GM10847 (cell line): ENCODE measurements around the gene YJEFN3.

ENCODE experiments used
- POLR2A ChIP-seq: IDR thresholded peaks from 2 replicates; pipeline ENCODE4 v1.6.1; 2011; ENCODE audit not compliant: insufficient read length; ENCODE audit errors: extremely low read depth

YJEFN3 gene

DNA sequence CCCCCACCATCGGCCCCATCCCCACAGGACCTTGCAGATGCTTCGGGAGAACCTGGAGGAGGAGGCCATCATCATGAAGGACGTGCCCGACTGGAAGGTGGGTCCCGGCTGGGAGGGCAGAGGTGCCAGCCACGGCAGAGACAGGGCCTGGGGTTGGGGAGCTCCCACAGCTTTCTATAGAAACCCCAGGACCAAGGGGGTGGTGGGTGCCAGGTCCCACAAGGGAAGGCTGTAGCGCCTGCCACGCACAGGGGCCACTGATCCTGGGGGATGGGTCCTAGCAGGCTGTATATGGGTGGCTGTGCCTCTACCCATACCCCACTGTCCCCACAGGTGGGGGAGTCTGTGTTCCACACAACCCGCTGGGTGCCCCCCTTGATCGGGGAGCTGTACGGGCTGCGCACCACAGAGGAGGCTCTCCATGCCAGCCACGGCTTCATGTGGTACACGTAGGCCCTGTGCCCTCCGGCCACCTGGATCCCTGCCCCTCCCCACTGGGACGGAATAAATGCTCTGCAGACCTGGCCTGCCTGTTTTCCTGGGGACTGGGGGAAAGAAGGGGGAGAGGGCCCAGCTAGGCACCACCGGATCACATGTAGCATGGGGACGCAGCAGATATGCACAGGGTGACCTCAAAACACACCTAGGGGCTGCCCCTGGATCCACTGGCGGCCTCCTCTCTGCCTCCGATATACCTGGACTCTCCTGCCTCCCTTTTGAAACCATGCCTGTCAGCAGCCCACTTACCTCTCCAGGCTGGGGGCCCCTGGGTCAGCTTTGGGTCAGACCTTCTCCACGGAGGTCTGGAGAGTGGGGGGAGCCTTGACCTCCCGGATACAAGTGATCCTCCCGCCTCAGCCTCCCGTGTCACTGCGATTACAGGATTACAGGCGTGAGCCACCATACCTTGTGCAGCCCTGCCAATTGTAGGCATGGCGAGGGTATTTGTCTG is 761 bp upstream of the YJEFN3 start:
- TF ChIP-seq POLR2A: no peak

DNA sequence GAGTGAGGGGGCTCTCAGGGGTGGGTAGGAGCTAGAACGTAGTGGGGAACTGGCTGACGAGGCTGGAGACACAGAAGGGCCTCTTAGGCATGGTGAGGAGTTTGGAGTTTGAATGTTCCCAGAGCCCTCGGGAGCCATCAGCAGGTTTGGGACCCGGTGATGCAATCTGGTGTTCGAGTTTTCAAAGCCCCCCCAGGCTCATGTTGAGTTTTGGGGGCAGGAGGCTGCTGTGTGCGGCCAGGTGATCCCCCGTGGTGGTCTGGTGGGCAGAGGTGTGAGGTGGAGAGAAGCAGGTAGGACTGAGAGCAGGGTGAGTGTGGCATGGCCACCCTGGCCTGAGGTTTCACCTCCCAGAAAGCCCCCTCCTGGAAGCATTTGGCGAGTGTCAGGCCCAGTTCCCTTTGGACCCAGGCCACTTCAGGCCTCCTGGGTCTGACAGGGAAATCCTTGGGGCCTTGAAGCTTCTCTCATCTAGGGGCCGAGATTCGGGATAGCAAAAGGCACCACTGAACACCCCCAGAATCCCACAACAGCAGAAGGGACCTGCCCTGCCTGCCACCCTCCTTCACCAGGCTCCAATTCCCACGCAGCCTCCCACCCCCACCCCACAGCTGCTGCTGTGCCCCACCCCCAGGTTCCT is 1.2 kb downstream of the YJEFN3 start:
- no peak for TF ChIP-seq POLR2A

DNA sequence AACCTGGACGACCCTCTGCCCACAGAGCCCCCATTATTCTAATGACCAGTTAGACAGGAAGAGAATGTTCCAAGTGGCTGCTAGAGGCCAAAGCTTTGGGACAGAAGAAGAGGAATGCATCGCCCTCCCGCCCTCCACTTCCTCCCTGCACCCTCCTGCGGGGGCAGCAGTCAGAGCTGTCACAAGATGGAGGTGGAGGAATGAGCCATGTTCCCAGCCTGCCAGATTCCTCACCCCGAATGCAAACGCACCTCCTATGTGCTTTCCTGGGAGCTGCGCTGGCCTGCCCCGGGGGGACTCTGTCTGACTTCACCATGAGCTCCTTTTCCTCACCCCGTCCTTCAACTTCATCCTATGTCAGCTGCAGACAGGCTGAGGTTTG is 1.7 kb downstream of the YJEFN3 start:
- no peak for TF ChIP-seq POLR2A

DNA sequence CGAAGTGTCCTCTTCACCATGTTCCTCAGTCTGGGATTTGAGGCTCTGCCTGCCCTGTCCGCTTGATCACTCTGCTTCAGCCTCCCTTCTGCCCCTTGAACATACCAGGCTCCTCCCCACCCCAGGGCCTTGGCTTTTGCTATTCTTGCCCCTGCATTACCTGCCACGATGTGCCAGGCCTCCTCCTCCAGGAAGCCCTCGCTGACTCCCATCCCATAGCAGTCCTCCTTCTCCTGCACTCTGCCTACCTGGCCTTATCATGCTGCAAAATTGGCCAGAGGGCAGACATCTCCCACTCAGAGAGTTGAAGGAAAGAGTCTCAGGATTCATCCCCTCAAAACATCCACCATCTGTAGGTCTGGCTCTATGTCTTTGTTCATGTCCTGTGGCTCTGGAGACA is 2.2 kb downstream of the YJEFN3 start:
- no peak for TF ChIP-seq POLR2A

DNA sequence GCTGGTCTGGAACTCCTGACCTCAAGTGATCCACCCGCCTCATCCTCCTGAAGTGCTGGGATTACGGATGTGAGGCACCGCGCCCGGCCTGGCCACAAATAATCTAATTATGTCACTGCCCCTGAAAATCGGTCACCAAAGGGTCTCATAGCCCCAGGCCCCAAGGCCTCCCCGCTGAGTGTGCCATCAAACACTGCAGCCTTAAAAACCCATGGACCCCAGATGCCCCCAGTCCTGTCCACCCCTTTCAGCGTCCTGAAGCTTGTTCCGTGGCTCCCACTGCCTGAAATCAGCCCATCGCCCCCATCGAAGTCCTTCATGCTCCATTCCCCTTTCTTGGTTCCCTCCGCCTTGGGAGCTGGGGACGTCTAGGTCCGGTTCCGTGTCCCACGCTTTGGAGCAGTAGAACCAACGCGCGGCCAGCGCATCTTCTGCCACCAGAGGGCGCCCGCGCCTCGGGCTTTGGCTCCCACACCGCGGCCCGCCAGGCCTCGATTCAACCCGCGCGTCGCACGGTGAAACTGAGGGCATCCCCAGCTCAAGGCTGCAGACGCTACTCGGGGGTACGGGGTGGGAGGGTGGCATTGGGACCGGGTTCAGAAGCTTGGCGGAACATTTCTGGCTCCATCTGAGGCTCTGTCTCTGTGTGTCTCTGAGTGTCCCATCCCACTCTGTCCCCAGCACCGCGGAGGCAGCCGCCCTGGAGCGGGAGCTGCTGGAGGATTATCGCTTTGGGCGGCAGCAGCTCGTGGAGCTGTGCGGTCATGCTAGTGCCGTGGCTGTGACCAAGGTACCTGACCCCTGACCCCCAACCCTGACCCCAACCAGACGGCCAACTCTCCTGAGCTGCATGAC is 3.5 kb downstream of the YJEFN3 start:
- no peak for TF ChIP-seq POLR2A

- no peak for TF ChIP-seq POLR2A
These were observed 4.3 kb downstream of the YJEFN3 start for GRCh38 chr19:19532806-19533701.

- TF ChIP-seq POLR2A: no peak
These were observed 5.1 kb downstream of the YJEFN3 start for GRCh38 chr19:19533841-19534240.

GRCh38 chr19:19534556-19535265 is 6.0 kb downstream of the YJEFN3 start:
- TF ChIP-seq POLR2A: no peak

DNA sequence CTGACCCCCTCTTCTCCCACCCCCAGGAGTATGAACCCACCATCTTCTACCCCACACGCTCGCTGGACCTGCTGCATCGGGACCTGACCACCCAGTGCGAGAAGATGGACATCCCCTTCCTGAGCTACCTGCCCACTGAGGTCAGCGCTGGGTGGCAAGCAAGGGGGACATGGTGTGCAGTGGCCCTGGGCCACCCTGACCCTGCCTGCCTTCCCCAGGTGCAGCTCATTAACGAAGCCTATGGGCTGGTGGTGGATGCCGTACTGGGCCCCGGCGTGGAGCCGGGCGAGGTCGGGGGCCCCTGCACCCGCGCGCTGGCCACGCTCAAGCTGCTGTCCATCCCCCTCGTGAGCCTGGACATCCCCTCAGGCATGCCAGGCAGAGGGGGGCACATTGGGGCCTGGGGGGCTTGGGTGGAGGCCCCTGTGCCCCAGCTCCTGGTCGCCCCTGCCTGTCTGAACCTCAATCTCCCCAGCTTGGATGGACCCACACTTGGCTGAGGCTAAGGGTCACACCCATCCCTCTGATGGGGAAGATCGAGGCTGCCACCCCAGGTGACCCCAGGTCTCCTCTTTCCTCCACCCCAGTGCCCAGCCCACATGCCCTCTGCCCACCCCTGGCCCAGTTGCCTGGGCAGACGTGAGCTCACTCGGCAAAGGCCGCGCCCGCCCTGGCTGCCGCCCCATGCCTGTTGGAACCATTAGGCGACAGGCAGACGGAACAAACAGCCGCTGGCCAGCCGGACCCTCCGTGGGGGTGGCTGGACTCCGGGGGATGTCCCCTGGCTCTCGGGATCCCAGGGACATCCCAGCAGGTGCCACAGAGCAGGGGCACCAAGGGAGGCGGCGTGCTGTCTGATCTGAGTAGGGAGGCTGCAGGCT is 6.8 kb downstream of the YJEFN3 start:
- no peak for TF ChIP-seq POLR2A

- no peak for TF ChIP-seq POLR2A
These were observed 8.7 kb downstream of the YJEFN3 start for GRCh38 chr19:19537075-19538048.

GRCh38 chr19:19538061-19538784 is 9.5 kb downstream of the YJEFN3 start, which contains the start of gene CILP2:
TSS of gene CILP2 (plus strand) at chr19:19538265. CDS start at chr19:19538350, 85 bp downstream.
- no peak for TF ChIP-seq POLR2A
